Panc1 (cell line): ENCODE data around the gene RIGI. TPM values are rescaled to one million over a fixed set of nuclear protein-coding genes. Genes with fewer than 3 reads are reported as not detected.

Source experiments
- ATAC-seq: fragments of 200-7000 bp; cut with Tn5 transposase; 2 replicates; pipeline ENCODE4 v1.9.1; 2020; ENCODE audit warnings: mild to moderate bottlenecking, moderate library complexity
- BruUV-seq: library from RNA; stranded (reverse); fragments of 400-500 nt; replicated peaks from 2 replicates; lab custom pipeline; 2021; lab: Mats Ljungman, UMichigan
- CTCF ChIA-PET: fragments of 300-600 bp; sonication (Branson Sonifier 250); formaldehyde crosslinking; loops from one replicate; lab custom pipeline; 2022; ENCODE audit warnings: antibody characterized with exemption; lab: Charles Lee
- POLR2A ChIA-PET: fragments of 300-600 bp; sonication (Branson Sonifier 250); formaldehyde crosslinking; loops from one replicate; lab custom pipeline; 2022; ENCODE audit warnings: antibody characterized with exemption; lab: Charles Lee
- DNase-seq: peaks from one replicate; pipeline ENCODE4 v3.0.0-alpha.2; 2010; ENCODE audit warnings: low read depth, low spot score
- H3K27ac ChIP-seq: 2 replicates; pipeline ENCODE4 v1.5.1; 2011; ENCODE audit warnings: mild to moderate bottlenecking, low read length, inconsistent platforms
- H3K27me3 ChIP-seq: fragments of 200-500 bp; sonication (Bioruptor generic); 2 replicates; pipeline ENCODE4 v1.6.0; 2014; ENCODE audit warnings: low read length, inconsistent platforms; ENCODE audit not compliant: control insufficient read depth, insufficient read depth
- H3K36me3 ChIP-seq: fragments of 200-500 bp; sonication (Bioruptor generic); 2 replicates; pipeline ENCODE4 v1.5.1; 2014; ENCODE audit warnings: inconsistent platforms, mild to moderate bottlenecking, low read length, moderate library complexity; ENCODE audit not compliant: control insufficient read depth, insufficient read depth
- H3K4me1 ChIP-seq: 2 replicates; pipeline ENCODE4 v1.5.1; 2011; ENCODE audit warnings: inconsistent platforms, mild to moderate bottlenecking, low read length, moderate library complexity; ENCODE audit not compliant: control insufficient read depth, insufficient read depth
- H3K4me3 ChIP-seq, 2 experiments: 2 replicates each; pipeline ENCODE4 v1.5.1; 2011 to 2012; ENCODE audit warnings: low read depth in 2 of 2, low read length in 2 of 2, mild to moderate bottlenecking in 2 of 2, inconsistent platforms in 1 of 2, moderate library complexity in 1 of 2
- H3K9me3 ChIP-seq: fragments of 200-500 bp; sonication (Bioruptor generic); 2 replicates; pipeline ENCODE4 v1.5.1; 2014; ENCODE audit warnings: low read depth, mild to moderate bottlenecking, inconsistent platforms, low read length, moderate library complexity; ENCODE audit not compliant: control insufficient read depth, insufficient read depth
- CTCF ChIP-seq: fragments of 450-650 bp; IDR thresholded peaks from 2 replicates; pipeline ENCODE4 v1.5.1; 2017; ENCODE audit warnings: mild to moderate bottlenecking
- POLR2AphosphoS5 ChIP-seq: IDR thresholded peaks from 2 replicates; pipeline ENCODE4 v1.6.1; 2012; ENCODE audit warnings: mild to moderate bottlenecking, low read depth, low read length, moderate library complexity
- SIN3A ChIP-seq: IDR thresholded peaks from 2 replicates; pipeline ENCODE4 v1.6.1; 2012; ENCODE audit warnings: low read depth, mild to moderate bottlenecking, low read length, moderate library complexity, borderline replicate concordance; ENCODE audit not compliant: insufficient read depth
- TCF7L2 ChIP-seq: IDR thresholded peaks from 2 replicates; pipeline ENCODE4 v1.6.1; 2011; ENCODE audit warnings: mild to moderate bottlenecking, low read depth, low read length, inconsistent platforms
- in situ Hi-C: cut with HindIII; loops from 2 replicates; pipeline ENCODE4 v1.10.0; 2016; ENCODE audit warnings: low sequenced_read_pairs, low pct_unique_long_range_greater_than_20kb
- intact Hi-C: fragments of 100-400 bp; cut with micrococcal nuclease; formaldehyde crosslinking; loops from one replicate; pipeline ENCODE4 v1.10.0; 2022; ENCODE audit not compliant: unreplicated experiment
- total RNA-seq: library from RNA; stranded (reverse); gene quantifications from one replicate; pipeline ENCODE4 v1.2.1, GENCODE V29; 2021; ENCODE audit not compliant: unreplicated experiment
- TF ChIP-seq, protein P1 (sequence below), 2 experiments: IDR thresholded peaks; 2 replicates each; pipeline ENCODE4 v1.6.1; 2011 to 2012; ENCODE audit warnings: low read depth in 2 of 2, control low read depth in 1 of 2, low read length in 1 of 2, mild to moderate bottlenecking in 1 of 2, moderate library complexity in 1 of 2; ENCODE audit not compliant: insufficient read depth in 1 of 2

Gene RIGI
- total RNA-seq, 1 experiment from 2014 or later = 27.7 TPM

DNA sequence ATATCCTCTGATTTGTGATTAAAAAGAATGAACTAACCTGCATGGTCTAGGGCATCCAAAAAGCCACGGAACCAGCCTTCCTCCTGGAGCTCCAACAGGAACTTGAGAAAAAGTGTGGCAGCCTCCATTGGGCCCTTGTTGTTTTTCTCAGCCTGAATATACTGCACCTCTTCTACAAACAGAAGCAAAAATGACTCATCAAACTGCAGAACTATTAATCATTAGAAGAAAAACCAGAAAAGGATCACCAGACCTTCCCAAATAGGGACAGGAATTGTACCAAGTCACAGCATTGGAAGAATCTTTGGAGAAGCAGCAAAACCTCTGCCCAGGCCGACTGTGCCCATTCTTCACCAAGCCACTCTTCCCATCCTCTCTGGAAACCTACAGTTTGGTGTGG lies 25.2 kb downstream of the RIGI start:
- TF ChIP-seq SIN3A (no peak), POLR2AphosphoS5 (no peak), CTCF (no peak), TCF7L2 (no peak)
- TF ChIP-seq, protein P1, sequence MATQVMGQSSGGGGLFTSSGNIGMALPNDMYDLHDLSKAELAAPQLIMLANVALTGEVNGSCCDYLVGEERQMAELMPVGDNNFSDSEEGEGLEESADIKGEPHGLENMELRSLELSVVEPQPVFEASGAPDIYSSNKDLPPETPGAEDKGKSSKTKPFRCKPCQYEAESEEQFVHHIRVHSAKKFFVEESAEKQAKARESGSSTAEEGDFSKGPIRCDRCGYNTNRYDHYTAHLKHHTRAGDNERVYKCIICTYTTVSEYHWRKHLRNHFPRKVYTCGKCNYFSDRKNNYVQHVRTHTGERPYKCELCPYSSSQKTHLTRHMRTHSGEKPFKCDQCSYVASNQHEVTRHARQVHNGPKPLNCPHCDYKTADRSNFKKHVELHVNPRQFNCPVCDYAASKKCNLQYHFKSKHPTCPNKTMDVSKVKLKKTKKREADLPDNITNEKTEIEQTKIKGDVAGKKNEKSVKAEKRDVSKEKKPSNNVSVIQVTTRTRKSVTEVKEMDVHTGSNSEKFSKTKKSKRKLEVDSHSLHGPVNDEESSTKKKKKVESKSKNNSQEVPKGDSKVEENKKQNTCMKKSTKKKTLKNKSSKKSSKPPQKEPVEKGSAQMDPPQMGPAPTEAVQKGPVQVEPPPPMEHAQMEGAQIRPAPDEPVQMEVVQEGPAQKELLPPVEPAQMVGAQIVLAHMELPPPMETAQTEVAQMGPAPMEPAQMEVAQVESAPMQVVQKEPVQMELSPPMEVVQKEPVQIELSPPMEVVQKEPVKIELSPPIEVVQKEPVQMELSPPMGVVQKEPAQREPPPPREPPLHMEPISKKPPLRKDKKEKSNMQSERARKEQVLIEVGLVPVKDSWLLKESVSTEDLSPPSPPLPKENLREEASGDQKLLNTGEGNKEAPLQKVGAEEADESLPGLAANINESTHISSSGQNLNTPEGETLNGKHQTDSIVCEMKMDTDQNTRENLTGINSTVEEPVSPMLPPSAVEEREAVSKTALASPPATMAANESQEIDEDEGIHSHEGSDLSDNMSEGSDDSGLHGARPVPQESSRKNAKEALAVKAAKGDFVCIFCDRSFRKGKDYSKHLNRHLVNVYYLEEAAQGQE (IDR thresholded peaks at IDR 0.05; ENCODE audit: insufficient read depth in 1 of 2, low read depth in 2 of 2, low read length in 1 of 2) = no peak
- Histone ChIP-seq H3K4me1 (no peaks in the 10 kb centered on the region; the same call in 1 of the 2 replicates), H3K9me3 (no peaks in the 10 kb centered on the region), H3K27ac (no peak overlapping the region), H3K27me3 (no peaks in the 10 kb centered on the region), H3K36me3 (peaks cover 3% of the 10 kb centered on the region; the same call in 1 of the 2 replicates), H3K4me3 (no peak overlapping the region)
- POLR2A ChIA-PET = no interaction called here
- BruUV-seq = no TSS peak
- ATAC-seq (no peak), DNase-seq (no peak)
- in situ Hi-C loops = no loop called here
- intact Hi-C loops = no loop called here
- CTCF ChIA-PET = no interaction called here

DNA sequence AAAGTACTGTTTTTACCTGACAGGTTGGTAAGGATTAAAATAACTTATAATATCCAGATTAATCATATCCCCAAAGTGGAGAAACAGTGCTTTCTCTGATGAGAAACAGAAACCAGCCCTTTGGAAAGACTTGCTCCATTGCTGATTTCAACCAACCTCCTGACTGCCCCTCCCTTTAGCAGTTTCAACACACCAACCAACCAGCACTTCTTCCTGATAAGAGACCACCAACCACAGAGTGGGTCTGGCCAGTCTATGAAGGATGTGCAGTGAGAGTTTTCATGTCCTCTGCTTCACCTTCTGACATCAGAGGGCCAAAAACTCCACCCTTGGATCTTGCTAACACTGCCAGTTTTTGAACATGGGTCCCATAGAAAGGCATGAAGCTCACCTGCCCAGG lies 28.1 kb downstream of the RIGI start:
- TF ChIP-seq SIN3A (no peak), TCF7L2 (no peak), CTCF (no peak), POLR2AphosphoS5 (no peak)
- TF ChIP-seq, protein P1 (IDR thresholded peaks at IDR 0.05; ENCODE audit: insufficient read depth in 1 of 2, low read depth in 2 of 2, low read length in 1 of 2) = no peak
- BruUV-seq = no TSS peak
- DNase-seq (no peak), ATAC-seq (no peak)
- intact Hi-C loops = no loop called here
- in situ Hi-C loops = no loop called here
- Histone ChIP-seq H3K9me3 (no peaks in the 10 kb centered on the region), H3K4me3 (no peak overlapping the region), H3K27ac (no peak overlapping the region), H3K4me1 (no peaks in the 10 kb centered on the region; the same call in 1 of the 2 replicates), H3K27me3 (no peaks in the 10 kb centered on the region), H3K36me3 (peaks cover 3% of the 10 kb centered on the region)
- ChIA-PET POLR2A (no interaction called here), CTCF (no interaction called here)
